ENCODE data around the gene UTP25. TPM values are rescaled to one million over a fixed set of nuclear protein-coding genes. Genes with fewer than 3 reads are reported as not detected.

UTP25 gene
- total RNA-seq, 3 donors from 2014 or later (not counting 1 experiment from before 2014, with no cell fraction given): 6.0 to 8.9 (median 8.3) TPM

DNA sequence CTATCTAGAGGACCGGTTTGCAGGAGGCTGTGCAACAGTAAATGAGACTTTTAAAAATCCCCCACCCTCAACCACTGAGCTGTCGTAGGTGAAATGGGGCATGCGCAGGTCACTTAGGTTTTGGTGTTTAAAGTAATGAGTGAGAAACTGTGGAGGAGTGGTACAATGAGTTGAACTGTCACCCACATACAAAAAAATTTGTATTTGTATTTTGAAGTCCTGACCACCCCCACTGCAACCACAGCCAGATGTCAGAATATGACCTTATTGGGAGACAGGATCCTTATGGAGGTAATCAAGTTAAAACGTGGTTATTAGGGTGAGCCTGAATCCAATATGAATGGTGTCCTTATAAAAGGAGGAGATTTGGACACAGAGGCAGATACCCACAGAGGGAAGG lies 20.3 kb upstream of the UTP25 start:
- H3K36me3 ChIP-seq (ENCODE audit: control insufficient read depth, insufficient read depth, low read length): no peaks in the 10 kb centered on the region
- no peak overlapping the region for H3K4me3 ChIP-seq (ENCODE audit: low read length)
- no peaks in the 10 kb centered on the region for H3K9me3 Mint-ChIP-seq
- H3K27me3 ChIP-seq (ENCODE audit: control insufficient read depth, insufficient read depth, low read length): no peaks in the 10 kb centered on the region
- H3K27ac ChIP-seq (ENCODE audit: low read length): no peak overlapping the region
- H3K4me1 ChIP-seq (ENCODE audit: control insufficient read depth, insufficient read depth, low read length): peaks cover 13% of the 10 kb centered on the region
- intact Hi-C loops (cut with micrococcal nuclease): no loop called here
- H3K36me3 Mint-ChIP-seq: no peaks in the 10 kb centered on the region
- WGBS (ENCODE audit: insufficient coverage): 66% methylated on average over 2 of the region's 4 CpGs
- no peak for ATAC-seq
- DNase-seq: no peak
- H3K4me1 Mint-ChIP-seq: peaks cover 4 to 24% of the 10 kb centered on the region in 2 donors
- TF ChIP-seq, protein P1, sequence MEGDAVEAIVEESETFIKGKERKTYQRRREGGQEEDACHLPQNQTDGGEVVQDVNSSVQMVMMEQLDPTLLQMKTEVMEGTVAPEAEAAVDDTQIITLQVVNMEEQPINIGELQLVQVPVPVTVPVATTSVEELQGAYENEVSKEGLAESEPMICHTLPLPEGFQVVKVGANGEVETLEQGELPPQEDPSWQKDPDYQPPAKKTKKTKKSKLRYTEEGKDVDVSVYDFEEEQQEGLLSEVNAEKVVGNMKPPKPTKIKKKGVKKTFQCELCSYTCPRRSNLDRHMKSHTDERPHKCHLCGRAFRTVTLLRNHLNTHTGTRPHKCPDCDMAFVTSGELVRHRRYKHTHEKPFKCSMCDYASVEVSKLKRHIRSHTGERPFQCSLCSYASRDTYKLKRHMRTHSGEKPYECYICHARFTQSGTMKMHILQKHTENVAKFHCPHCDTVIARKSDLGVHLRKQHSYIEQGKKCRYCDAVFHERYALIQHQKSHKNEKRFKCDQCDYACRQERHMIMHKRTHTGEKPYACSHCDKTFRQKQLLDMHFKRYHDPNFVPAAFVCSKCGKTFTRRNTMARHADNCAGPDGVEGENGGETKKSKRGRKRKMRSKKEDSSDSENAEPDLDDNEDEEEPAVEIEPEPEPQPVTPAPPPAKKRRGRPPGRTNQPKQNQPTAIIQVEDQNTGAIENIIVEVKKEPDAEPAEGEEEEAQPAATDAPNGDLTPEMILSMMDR (IDR thresholded peaks at IDR 0.05): no peak
- H3K4me3 Mint-ChIP-seq: no peak overlapping the region
- peaks cover 0 to 2% of the 10 kb centered on the region in 2 donors for H3K27me3 Mint-ChIP-seq (ENCODE audit: low read depth in 2 of 2)
- no peaks in the 10 kb centered on the region for H3K9me3 ChIP-seq (ENCODE audit: control insufficient read depth, insufficient read depth, low read length)
- no peak overlapping the region for H3K27ac Mint-ChIP-seq

DNA sequence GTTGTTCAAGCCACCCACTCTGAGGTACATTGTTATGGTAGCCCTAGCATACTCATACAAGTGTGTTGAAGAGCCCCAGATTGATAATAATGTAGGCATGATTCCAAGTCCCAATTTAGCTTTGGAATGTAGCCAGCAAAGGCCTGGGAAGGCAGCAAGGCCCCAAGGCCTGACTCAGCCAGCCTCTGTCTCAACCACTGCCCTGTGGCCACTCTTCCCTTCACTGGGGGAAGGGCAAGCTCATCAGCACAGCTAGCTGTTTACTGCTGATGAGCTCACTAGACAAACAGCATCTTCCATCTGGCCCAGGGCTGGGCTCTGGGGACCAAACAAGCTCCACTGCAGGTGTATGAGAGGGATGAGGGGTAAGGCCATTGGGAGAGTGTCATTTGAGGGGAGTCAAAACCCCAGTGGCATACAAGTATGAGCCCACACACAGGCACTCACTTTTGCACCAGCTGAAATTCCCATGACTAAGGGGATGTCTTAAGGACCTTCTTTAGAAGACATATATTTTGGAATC lies 19.7 kb upstream of the UTP25 start:
- H3K4me3 Mint-ChIP-seq: no peak overlapping the region
- DNase-seq: no peak
- H3K36me3 Mint-ChIP-seq: no peaks in the 10 kb centered on the region
- ATAC-seq: no peak
- no peak overlapping the region for H3K27ac ChIP-seq (ENCODE audit: low read length)
- intact Hi-C loops (cut with micrococcal nuclease): no loop called here
- peaks cover 13% of the 10 kb centered on the region for H3K4me1 ChIP-seq (ENCODE audit: control insufficient read depth, insufficient read depth, low read length)
- peaks cover 0 to 4% of the 10 kb centered on the region in 2 donors for H3K27me3 Mint-ChIP-seq (ENCODE audit: low read depth in 2 of 2)
- TF ChIP-seq, protein P1 (IDR thresholded peaks at IDR 0.05): no peak
- peaks cover 4 to 24% of the 10 kb centered on the region in 2 donors for H3K4me1 Mint-ChIP-seq
- no peaks in the 10 kb centered on the region for H3K36me3 ChIP-seq (ENCODE audit: control insufficient read depth, insufficient read depth, low read length)
- no peaks in the 10 kb centered on the region for H3K9me3 Mint-ChIP-seq
- no peak overlapping the region for H3K27ac Mint-ChIP-seq
- no peaks in the 10 kb centered on the region for H3K9me3 ChIP-seq (ENCODE audit: control insufficient read depth, insufficient read depth, low read length)
- H3K4me3 ChIP-seq (ENCODE audit: low read length): no peak overlapping the region
- H3K27me3 ChIP-seq (ENCODE audit: control insufficient read depth, insufficient read depth, low read length): no peaks in the 10 kb centered on the region

DNA sequence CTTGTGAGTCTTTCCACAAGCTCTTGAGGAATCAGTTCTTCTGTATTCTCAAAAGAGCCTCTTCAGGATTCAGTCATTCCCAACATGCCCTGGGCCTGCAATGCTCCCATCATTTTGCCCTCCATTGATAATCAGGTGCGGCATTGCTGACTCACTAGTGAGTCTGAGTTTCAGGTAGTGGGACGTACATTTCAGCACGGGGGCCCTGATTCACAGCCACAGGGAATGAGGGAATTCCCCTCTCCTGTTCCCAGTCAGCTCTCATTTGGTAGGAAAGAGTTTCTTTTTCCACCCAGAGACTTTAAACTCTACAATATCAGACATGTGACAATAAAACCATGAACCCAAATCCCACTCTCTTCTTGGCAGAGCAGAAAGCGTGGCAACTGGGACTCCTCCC lies 18.2 kb upstream of the UTP25 start:
- H3K9me3 Mint-ChIP-seq: no peaks in the 10 kb centered on the region
- WGBS (ENCODE audit: insufficient coverage): 100% methylated on average over 2 of the region's 4 CpGs
- TF ChIP-seq, protein P1 (IDR thresholded peaks at IDR 0.05): no peak

DNA sequence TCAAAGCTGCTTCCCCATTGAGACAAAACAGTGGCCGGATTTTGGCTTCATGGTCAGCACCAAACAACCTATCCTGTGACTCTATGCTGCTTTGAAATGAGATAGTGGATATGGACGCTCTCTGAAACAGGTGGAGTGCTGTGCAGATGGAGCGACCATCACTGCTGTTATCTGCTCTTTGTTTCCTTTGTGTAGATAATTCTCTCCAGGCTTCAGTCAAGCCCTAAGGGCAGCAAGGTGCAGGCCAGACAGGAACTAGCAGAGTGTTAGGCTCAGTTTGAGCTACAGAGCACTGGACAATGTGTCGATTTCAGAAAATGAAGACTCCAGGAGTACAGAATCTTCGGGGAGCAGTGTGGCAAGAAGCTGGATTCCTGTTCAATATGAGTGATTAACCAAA lies 17.0 kb upstream of the UTP25 start:
- H3K9me3 Mint-ChIP-seq: no peaks in the 10 kb centered on the region
- ATAC-seq (no peak), DNase-seq (no peak)
- no peak overlapping the region for H3K4me3 Mint-ChIP-seq
- Histone ChIP-seq H3K27me3 (ENCODE audit: control insufficient read depth, insufficient read depth, low read length) (no peaks in the 10 kb centered on the region), H3K4me1 (ENCODE audit: control insufficient read depth, insufficient read depth, low read length) (peaks cover 6% of the 10 kb centered on the region), H3K4me3 (ENCODE audit: low read length) (no peak overlapping the region), H3K9me3 (ENCODE audit: control insufficient read depth, insufficient read depth, low read length) (no peaks in the 10 kb centered on the region), H3K27ac (ENCODE audit: low read length) (no peak overlapping the region), H3K36me3 (ENCODE audit: control insufficient read depth, insufficient read depth, low read length) (no peaks in the 10 kb centered on the region)
- peaks cover 0 to 7% of the 10 kb centered on the region in 2 donors for H3K4me1 Mint-ChIP-seq
- H3K27ac Mint-ChIP-seq: no peak overlapping the region
- H3K27me3 Mint-ChIP-seq (ENCODE audit: low read depth in 2 of 2): peaks cover 0 to 2% of the 10 kb centered on the region in 2 donors
- no peaks in the 10 kb centered on the region for H3K36me3 Mint-ChIP-seq
- TF ChIP-seq, protein P1 (IDR thresholded peaks at IDR 0.05): no peak
- intact Hi-C loops (cut with micrococcal nuclease): no loop called here
- 94% methylated on average over 5 of the region's 5 CpGs for WGBS (ENCODE audit: insufficient coverage)

More for the DNA sequence above, 18.2 kb upstream of the UTP25 start:
- peaks cover 0 to 2% of the 10 kb centered on the region in 2 donors for H3K27me3 Mint-ChIP-seq (ENCODE audit: low read depth in 2 of 2)
- intact Hi-C loops (cut with micrococcal nuclease): no loop called here
- no peak for ATAC-seq
- H3K4me3 Mint-ChIP-seq: no peak overlapping the region
- H3K36me3 Mint-ChIP-seq: no peaks in the 10 kb centered on the region
- H3K27ac Mint-ChIP-seq: no peak overlapping the region
- Histone ChIP-seq H3K4me1 (ENCODE audit: control insufficient read depth, insufficient read depth, low read length) (peaks cover 13% of the 10 kb centered on the region), H3K36me3 (ENCODE audit: control insufficient read depth, insufficient read depth, low read length) (no peaks in the 10 kb centered on the region), H3K27me3 (ENCODE audit: control insufficient read depth, insufficient read depth, low read length) (no peaks in the 10 kb centered on the region), H3K27ac (ENCODE audit: low read length) (no peak overlapping the region), H3K4me3 (ENCODE audit: low read length) (no peak overlapping the region), H3K9me3 (ENCODE audit: control insufficient read depth, insufficient read depth, low read length) (no peaks in the 10 kb centered on the region)
- DNase-seq: no peak
- peaks cover 4 to 18% of the 10 kb centered on the region in 2 donors for H3K4me1 Mint-ChIP-seq

Data from natural killer cell (primary cell).